ENCODE measurements around the gene ATF7.

GRCh38 chr12:53510181-53510812, 115.9 kb downstream of the ATF7 start:
- TF ChIP-seq CTCF (IDR thresholded peaks at IDR 0.05): no peak
- TF ChIP-seq ZFX (IDR thresholded peaks at IDR 0.05; ENCODE audit: borderline replicate concordance): no peak
